Kidney (tissue), 14 donors: ENCODE measurements around the gene TAGLN2. TPM values are rescaled to one million over a fixed set of nuclear protein-coding genes. Genes with fewer than 3 reads are reported as not detected.

Experiments used
- DNase-seq, 5 donors: peaks; one replicate each; pipeline ENCODE4 v3.0.0-alpha.2; 2013 to 2020
- FAIRE-seq: peaks from 2 replicates; lab custom pipeline; 2012; peaks lifted over from hg19 to GRCh38; lab: Jason Lieb, UNC
- H3K27ac ChIP-seq, 2 donors: one replicate each; pipeline ENCODE4 v1.7.0; 2013; ENCODE audit warnings: low read depth in 2 of 2, low read length in 2 of 2, inconsistent platforms in 1 of 2
- H3K27me3 ChIP-seq: one replicate; pipeline ENCODE4 v1.7.1; 2013; ENCODE audit warnings: low read length, inconsistent platforms; ENCODE audit not compliant: control insufficient read depth, insufficient read depth
- H3K36me3 ChIP-seq, 3 donors: one replicate each; pipeline versions ENCODE4 v1.7.0 to v1.7.1; 2013; ENCODE audit warnings: low read length in 3 of 3, control low read depth in 1 of 3, inconsistent platforms in 1 of 3; ENCODE audit not compliant: insufficient read depth in 3 of 3, control insufficient read depth in 2 of 3
- H3K4me1 ChIP-seq, 3 donors: one replicate each; pipeline versions ENCODE4 v1.7.0 to v1.7.1; 2013; ENCODE audit warnings: low read length in 3 of 3, inconsistent platforms in 1 of 3, low read depth in 1 of 3; ENCODE audit not compliant: control insufficient read depth in 2 of 3, insufficient read depth in 2 of 3
- H3K4me3 ChIP-seq, 3 donors: one replicate each; pipeline versions ENCODE4 v1.7.0 to v1.8.1; 2013; ENCODE audit warnings: low read length in 3 of 3, control low read depth in 1 of 3, inconsistent platforms in 1 of 3
- H3K9ac ChIP-seq, 3 donors: one replicate each; pipeline versions ENCODE4 v1.7.0 to v1.7.1; 2013; ENCODE audit warnings: low read length in 3 of 3, control low read depth in 1 of 3, inconsistent platforms in 1 of 3
- H3K9me3 ChIP-seq, 3 donors: one replicate each; pipeline versions ENCODE4 v1.7.0 to v1.7.1; 2013; ENCODE audit warnings: low read length in 3 of 3, control low read depth in 1 of 3, inconsistent platforms in 1 of 3; ENCODE audit not compliant: control insufficient read depth in 2 of 3, insufficient read depth in 1 of 3
- intact Hi-C: fragments of 100-400 bp; cut with DNase I; formaldehyde crosslinking; loops from one replicate; pipeline ENCODE4 v1.11.1; 2022
- polyA plus RNA-seq: library from polyadenylated mRNA; stranded (reverse); fragments of 350-450 nt; fragmentation: Illumina TruSeq; extraction: RNeasy Lipid Tissue Mini Kit (QIAGEN cat#74804); gene quantifications from one replicate; pipeline ENCODE4 v1.2.3, GENCODE V29; 2014; ENCODE audit warnings: low read depth, low replicate concordance; ENCODE audit not compliant: insufficient read depth
- total RNA-seq: library from RNA; stranded (reverse); fragmentation: NEBNext Ultra II Directional; extraction: Animal tissue kit (Norgen Biotek cat#: 25700); gene quantifications from one replicate; pipeline ENCODE4 v1.2.1, GENCODE V29; 2021
- TF ChIP-seq, protein P1 (sequence below): IDR thresholded peaks from 3 replicates; pipeline ENCODE4 v1.5.1; 2012; ENCODE audit warnings: mild to moderate bottlenecking, moderate library complexity, borderline replicate concordance; ENCODE audit not compliant: insufficient read depth; ENCODE audit errors: extremely low read depth
- donor health status: control.
- donor health status: control.
- donor health status: control.
- donor health status: control.
- donor health status: control.
- donor health status: DM: yes; HTN: yes; CAD: no.
- donor health status: Normal renal cell carcinoma (clear cell type).

Gene TAGLN2
- total and polyA plus RNA-seq, 2 donors from 2014 or later: 223 to 358 TPM

DNA sequence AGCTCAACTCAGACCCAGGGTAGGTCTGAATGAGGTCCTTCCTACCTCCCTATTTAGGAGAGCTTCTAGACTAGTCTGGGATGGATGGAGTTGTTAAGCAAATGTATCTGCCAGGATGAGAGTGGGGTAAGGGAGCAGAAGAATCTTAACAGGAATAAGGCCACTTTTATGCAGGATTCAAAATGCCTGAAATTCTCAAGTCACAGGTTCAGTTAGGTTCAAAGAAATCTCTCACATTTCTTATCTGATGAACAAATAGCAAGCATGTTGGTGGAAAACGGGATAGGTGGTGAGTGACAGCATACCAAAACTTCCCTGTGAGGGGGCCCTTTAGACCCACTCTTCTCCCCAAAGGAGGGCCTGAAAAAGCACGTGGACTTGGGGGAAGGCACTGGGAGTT lies 25.7 kb upstream of the TAGLN2 start:
- DNase-seq: no peak
- Histone ChIP-seq H3K9me3 (no peaks in the 10 kb centered on the region), H3K4me3 (no peak overlapping the region), H3K36me3 (no peaks in the 10 kb centered on the region), H3K4me1 (peaks cover 0 to 6% (median 0%) of the 10 kb centered on the region in 3 donors), H3K9ac (no peak overlapping the region), H3K27me3 (no peaks in the 10 kb centered on the region), H3K27ac (no peak overlapping the region)
- TF ChIP-seq, protein P1, sequence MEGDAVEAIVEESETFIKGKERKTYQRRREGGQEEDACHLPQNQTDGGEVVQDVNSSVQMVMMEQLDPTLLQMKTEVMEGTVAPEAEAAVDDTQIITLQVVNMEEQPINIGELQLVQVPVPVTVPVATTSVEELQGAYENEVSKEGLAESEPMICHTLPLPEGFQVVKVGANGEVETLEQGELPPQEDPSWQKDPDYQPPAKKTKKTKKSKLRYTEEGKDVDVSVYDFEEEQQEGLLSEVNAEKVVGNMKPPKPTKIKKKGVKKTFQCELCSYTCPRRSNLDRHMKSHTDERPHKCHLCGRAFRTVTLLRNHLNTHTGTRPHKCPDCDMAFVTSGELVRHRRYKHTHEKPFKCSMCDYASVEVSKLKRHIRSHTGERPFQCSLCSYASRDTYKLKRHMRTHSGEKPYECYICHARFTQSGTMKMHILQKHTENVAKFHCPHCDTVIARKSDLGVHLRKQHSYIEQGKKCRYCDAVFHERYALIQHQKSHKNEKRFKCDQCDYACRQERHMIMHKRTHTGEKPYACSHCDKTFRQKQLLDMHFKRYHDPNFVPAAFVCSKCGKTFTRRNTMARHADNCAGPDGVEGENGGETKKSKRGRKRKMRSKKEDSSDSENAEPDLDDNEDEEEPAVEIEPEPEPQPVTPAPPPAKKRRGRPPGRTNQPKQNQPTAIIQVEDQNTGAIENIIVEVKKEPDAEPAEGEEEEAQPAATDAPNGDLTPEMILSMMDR: no peak
- intact Hi-C loops: no loop called here
- no peak for FAIRE-seq

DNA sequence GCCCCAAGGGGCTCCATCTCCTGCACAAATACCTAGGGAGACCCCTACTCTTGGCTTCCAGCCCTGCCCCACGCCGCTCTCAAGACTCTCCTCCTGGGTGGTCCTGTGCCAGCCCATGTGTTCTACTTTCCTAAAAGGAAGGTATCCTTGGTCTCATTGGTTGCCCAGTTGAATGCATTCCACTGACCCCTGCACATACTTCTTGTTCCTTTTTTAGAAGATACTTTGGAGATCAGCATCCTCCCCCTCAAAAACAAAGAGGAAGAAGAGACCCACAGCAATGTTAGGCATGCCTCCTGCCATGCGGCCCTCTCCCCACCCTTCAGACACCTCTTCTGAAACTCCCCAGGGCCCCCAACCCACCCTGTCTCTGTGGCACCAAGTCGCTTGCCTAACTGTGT lies 24.7 kb upstream of the TAGLN2 start:
- FAIRE-seq: no peak
- intact Hi-C loops: no loop called here
- no peak for DNase-seq

DNA sequence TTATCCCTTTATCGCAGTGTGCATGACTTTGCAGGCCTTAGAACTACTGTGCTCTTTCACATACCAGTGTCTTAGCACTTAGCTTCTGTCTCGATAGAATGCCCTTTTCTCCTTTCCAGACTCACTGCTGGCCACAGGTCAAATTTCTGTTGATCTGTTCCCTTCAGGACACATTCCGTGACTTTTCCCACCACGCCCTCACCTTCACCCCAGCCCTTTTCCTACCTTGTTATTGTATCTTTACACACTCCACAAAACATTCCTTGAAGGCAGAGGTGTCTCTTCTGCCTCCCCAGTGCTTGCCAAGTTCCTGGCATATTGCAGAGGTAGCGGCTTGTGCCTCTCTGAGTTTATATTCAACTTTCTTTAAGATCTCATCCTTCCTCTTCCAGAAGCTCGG lies 23.8 kb upstream of the TAGLN2 start:
- H3K9ac ChIP-seq: no peak overlapping the region
- no peaks in the 10 kb centered on the region for H3K9me3 ChIP-seq
- TF ChIP-seq, protein P1: no peak
- peaks cover 0 to 6% (median 5%) of the 10 kb centered on the region in 3 donors for H3K4me1 ChIP-seq
- no peaks in the 10 kb centered on the region for H3K27me3 ChIP-seq
- H3K27ac ChIP-seq: no peak overlapping the region
- no peaks in the 10 kb centered on the region for H3K36me3 ChIP-seq
- DNase-seq (no peak), FAIRE-seq (no peak)
- H3K4me3 ChIP-seq: no peak overlapping the region
- intact Hi-C loops: no loop called here

More for the DNA sequence above, 24.7 kb upstream of the TAGLN2 start:
- H3K36me3 ChIP-seq: no peaks in the 10 kb centered on the region
- H3K9ac ChIP-seq: no peak overlapping the region
- TF ChIP-seq, protein P1: no peak
- no peak overlapping the region for H3K4me3 ChIP-seq
- no peaks in the 10 kb centered on the region for H3K9me3 ChIP-seq
- H3K4me1 ChIP-seq: peaks cover 0 to 6% (median 5%) of the 10 kb centered on the region in 3 donors
- H3K27ac ChIP-seq: no peak overlapping the region
- H3K27me3 ChIP-seq: no peaks in the 10 kb centered on the region

DNA sequence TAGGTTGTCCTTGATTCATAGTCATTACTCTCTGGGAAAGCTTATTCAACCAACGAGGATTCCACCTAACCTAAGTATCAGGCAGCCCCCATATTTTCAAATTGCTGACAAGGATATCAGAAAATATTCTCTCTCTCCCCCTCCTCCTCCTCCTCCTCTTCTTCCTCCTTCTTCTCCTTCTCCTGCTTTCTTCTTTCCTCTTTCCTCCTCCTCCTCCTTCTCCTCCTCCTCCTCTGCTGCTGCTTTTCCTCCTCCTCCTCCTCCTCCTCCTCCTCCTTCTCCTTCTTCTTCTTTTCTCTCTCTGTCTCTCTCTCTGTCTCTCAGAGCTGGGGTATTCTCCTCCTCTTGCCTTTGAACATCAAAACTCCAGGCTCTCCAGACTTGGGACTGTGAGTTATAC lies 22.6 kb upstream of the TAGLN2 start:
- Histone ChIP-seq H3K9ac (no peak overlapping the region), H3K27me3 (no peaks in the 10 kb centered on the region), H3K4me1 (peaks cover 0 to 6% (median 5%) of the 10 kb centered on the region in 3 donors), H3K27ac (no peak overlapping the region), H3K36me3 (no peaks in the 10 kb centered on the region), H3K9me3 (no peaks in the 10 kb centered on the region), H3K4me3 (no peak overlapping the region)
- no peak for DNase-seq
- FAIRE-seq: no peak
- TF ChIP-seq, protein P1: no peak
- intact Hi-C loops: no loop called here
